ENCODE data around the gene HYAL1. TPM values are rescaled to one million over a fixed set of nuclear protein-coding genes. Genes with fewer than 3 reads are reported as not detected.

HYAL1 gene
- total RNA-seq, 1 experiment from 2014 or later, result 1.5 TPM

DNA sequence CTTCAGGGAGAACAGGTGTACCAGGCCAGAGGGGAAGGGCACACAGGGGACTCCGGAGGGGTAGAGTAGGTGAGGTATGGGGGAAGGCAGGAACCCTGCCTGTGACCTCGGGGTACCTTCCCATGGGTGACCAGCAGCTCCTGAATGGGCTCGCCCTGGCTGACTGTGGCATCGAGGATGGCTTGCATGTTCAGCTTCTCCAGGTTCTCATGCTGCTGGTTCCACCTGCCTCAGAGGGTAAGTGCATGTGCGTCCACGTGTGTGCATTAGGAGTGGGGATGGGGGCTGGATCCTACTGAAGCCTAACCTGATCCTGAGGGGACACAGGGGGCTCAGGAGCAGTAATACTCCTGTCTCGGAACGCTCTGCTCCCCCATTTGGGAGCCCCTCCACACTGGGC, 41.6 kb upstream of the HYAL1 start:
- TF ChIP-seq, protein P1, sequence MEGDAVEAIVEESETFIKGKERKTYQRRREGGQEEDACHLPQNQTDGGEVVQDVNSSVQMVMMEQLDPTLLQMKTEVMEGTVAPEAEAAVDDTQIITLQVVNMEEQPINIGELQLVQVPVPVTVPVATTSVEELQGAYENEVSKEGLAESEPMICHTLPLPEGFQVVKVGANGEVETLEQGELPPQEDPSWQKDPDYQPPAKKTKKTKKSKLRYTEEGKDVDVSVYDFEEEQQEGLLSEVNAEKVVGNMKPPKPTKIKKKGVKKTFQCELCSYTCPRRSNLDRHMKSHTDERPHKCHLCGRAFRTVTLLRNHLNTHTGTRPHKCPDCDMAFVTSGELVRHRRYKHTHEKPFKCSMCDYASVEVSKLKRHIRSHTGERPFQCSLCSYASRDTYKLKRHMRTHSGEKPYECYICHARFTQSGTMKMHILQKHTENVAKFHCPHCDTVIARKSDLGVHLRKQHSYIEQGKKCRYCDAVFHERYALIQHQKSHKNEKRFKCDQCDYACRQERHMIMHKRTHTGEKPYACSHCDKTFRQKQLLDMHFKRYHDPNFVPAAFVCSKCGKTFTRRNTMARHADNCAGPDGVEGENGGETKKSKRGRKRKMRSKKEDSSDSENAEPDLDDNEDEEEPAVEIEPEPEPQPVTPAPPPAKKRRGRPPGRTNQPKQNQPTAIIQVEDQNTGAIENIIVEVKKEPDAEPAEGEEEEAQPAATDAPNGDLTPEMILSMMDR (IDR thresholded peaks at IDR 0.05; ENCODE audit: unreplicated experiment), result no peak
- Mint-ChIP-seq H3K4me3 (ENCODE audit: low read depth, unreplicated experiment) (no peak overlapping the region), H3K36me3 (ENCODE audit: insufficient read depth, unreplicated experiment) (peaks cover 7% of the 10 kb centered on the region), H3K4me1 (ENCODE audit: low read depth, unreplicated experiment) (peaks cover 13% of the 10 kb centered on the region), H3K27ac (ENCODE audit: unreplicated experiment) (no peak overlapping the region), H3K27me3 (ENCODE audit: unreplicated experiment) (peaks cover 18% of the 10 kb centered on the region), H3K9me3 (ENCODE audit: low read depth, unreplicated experiment) (no peaks in the 10 kb centered on the region)
- intact Hi-C loops (cut with micrococcal nuclease; ENCODE audit: unreplicated experiment), result loop anchor here (5.0 kb wide), 3 partner anchors 82 to 267 kb away; partner anchors contain the start of gene CISH
- CTCF ChIA-PET, result interaction anchor here (0.8 kb wide), 1 partner anchor 8 kb away, joined by 3 read pairs; no protein-coding TSS in a partner anchor
- no peak for DNase-seq
- no TSS peak for BruUV-seq (replicated peaks)

DNA sequence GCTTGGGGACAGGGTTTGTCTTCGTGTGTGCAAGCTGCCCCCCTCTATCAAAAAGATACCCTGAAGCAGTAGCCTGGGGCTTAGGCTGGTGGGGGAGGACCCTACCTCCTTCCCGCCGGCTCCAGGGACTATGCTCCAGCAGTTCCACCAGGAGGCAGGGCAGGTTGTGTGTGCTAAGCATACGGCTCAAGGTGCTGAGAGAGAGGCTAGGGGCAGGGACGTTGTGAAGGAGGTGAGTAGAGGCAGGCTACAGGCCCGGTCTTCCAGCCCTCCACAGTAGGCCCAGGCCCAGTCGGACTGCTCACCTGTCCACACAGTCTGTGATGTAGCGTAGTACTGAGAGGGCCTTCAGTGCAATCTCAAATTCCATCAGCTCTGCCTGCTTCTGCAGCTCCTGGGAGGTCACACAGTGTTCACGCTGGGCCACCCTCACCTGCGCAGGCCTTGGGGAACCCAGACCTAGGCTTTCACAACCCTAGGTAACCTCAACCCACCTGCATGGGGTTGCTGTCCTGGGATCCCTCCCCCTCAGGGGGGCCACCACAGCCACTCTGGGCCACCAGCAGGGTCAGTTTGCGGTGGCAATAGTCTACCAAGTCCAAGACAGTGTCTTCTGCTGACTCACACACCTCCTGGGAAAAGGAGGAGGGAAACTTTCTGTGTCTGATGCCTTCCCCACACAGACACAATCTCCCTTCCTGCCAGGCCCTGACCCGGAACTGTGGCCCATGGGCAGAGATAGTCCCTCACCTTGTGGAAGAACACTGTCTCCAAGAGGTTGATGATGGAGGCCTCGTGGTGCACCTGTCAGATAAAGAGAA, 39.6 kb upstream of the HYAL1 start:
- no TSS peak for BruUV-seq (replicated peaks)
- H3K27me3 Mint-ChIP-seq (ENCODE audit: unreplicated experiment), result peaks cover 31% of the 10 kb centered on the region
- H3K36me3 Mint-ChIP-seq (ENCODE audit: insufficient read depth, unreplicated experiment), result peaks cover 17% of the 10 kb centered on the region

DNA sequence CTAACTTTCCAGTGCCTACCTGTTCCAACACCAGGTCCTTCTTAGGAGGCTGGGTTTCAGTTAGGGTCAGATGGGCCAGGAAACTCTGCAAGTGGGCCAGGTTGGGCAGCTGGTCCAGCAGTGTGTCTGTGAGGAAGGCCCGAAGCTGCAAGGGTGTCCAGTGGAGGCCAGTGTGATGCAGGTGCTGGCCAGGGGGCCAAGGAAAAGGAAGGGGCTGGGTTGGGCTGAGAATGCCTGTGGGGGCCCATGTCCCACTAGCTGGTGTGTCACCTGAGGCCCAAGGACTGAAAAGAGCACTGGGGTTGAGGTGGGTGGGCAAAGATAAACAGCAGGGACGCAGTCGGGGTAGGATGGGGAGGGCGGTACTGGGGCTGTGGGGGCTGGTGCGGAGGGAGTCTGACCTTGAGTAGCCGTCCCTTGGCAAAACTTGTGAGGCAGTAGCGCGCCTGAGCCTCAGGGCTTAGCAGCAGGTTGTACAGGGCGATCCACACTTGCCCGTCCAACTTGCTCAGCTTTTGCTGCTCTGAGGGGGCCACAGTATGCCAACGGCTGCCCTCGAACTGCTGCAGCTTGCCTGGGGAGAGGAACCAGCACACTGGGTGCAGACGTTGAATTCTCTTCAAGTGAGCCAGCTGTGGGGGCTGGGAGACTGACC, 38.7 kb upstream of the HYAL1 start:
- no peak overlapping the region for H3K4me3 Mint-ChIP-seq (ENCODE audit: low read depth, unreplicated experiment)
- CTCF ChIA-PET, result interaction anchor here (0.5 kb wide), 1 partner anchor 151 kb away, joined by 5 read pairs; no protein-coding TSS in a partner anchor
- intact Hi-C loops (cut with micrococcal nuclease; ENCODE audit: unreplicated experiment), result no loop called here
- H3K9me3 Mint-ChIP-seq (ENCODE audit: low read depth, unreplicated experiment), result no peaks in the 10 kb centered on the region
- peaks cover 20% of the 10 kb centered on the region for H3K4me1 Mint-ChIP-seq (ENCODE audit: low read depth, unreplicated experiment)
- no TSS peak for BruUV-seq (replicated peaks)
- H3K27me3 Mint-ChIP-seq (ENCODE audit: unreplicated experiment), result peaks cover 31% of the 10 kb centered on the region
- no peak for DNase-seq
- peaks cover 23% of the 10 kb centered on the region for H3K36me3 Mint-ChIP-seq (ENCODE audit: insufficient read depth, unreplicated experiment)
- TF ChIP-seq, protein P1 (IDR thresholded peaks at IDR 0.05; ENCODE audit: unreplicated experiment), result no peak
- H3K27ac Mint-ChIP-seq (ENCODE audit: unreplicated experiment), result no peak overlapping the region

More for the DNA sequence above, 39.6 kb upstream of the HYAL1 start:
- no peak overlapping the region for H3K27ac Mint-ChIP-seq (ENCODE audit: unreplicated experiment)
- H3K9me3 Mint-ChIP-seq (ENCODE audit: low read depth, unreplicated experiment), result no peaks in the 10 kb centered on the region
- TF ChIP-seq, protein P1 (IDR thresholded peaks at IDR 0.05; ENCODE audit: unreplicated experiment), result no peak
- no peak overlapping the region for H3K4me3 Mint-ChIP-seq (ENCODE audit: low read depth, unreplicated experiment)
- CTCF ChIA-PET, result no interaction called here
- no peak for DNase-seq
- H3K4me1 Mint-ChIP-seq (ENCODE audit: low read depth, unreplicated experiment), result peaks cover 20% of the 10 kb centered on the region
- intact Hi-C loops (cut with micrococcal nuclease; ENCODE audit: unreplicated experiment), result no loop called here

DNA sequence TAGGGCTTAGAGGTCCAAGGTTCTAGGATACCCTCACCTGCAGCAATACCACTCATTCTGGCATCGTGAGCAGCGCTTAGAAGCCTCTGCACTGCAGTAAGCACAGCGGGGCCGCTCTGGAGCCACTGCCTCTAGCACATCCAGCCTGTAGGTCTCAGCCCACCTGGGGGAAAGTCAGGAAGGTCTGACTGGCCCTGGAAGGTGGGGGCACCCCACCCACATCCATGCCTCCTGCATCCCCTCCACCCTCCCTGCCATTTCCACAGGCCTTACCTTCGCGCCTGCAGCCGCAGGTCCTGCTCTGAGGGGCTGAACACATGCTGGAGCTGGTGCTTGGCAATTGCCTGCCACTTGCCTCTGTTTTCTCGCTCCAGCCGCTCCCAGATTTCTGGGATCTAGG, 38.2 kb upstream of the HYAL1 start:
- peaks cover 31% of the 10 kb centered on the region for H3K27me3 Mint-ChIP-seq (ENCODE audit: unreplicated experiment)
- peaks cover 29% of the 10 kb centered on the region for H3K36me3 Mint-ChIP-seq (ENCODE audit: insufficient read depth, unreplicated experiment)
- intact Hi-C loops (cut with micrococcal nuclease; ENCODE audit: unreplicated experiment), result no loop called here
- H3K27ac Mint-ChIP-seq (ENCODE audit: unreplicated experiment), result no peak overlapping the region
- peaks cover 20% of the 10 kb centered on the region for H3K4me1 Mint-ChIP-seq (ENCODE audit: low read depth, unreplicated experiment)
- CTCF ChIA-PET, result interaction anchor here (0.6 kb wide), 1 partner anchor 60 kb away, joined by 5 read pairs; no protein-coding TSS in a partner anchor
- DNase-seq, result no peak
- TF ChIP-seq, protein P1 (IDR thresholded peaks at IDR 0.05; ENCODE audit: unreplicated experiment), result no peak
- no peaks in the 10 kb centered on the region for H3K9me3 Mint-ChIP-seq (ENCODE audit: low read depth, unreplicated experiment)
- no peak overlapping the region for H3K4me3 Mint-ChIP-seq (ENCODE audit: low read depth, unreplicated experiment)
- no TSS peak for BruUV-seq (replicated peaks)
